Measurements from ENCODE around the gene MED15.
A peak's percentile ranks its signal among the peaks of the same experiment; 100 is the strongest.

MED15 gene

GRCh38 chr22:20583471-20583922, 76.1 kb downstream of the MED15 start:
- TF ChIP-seq, protein P1, sequence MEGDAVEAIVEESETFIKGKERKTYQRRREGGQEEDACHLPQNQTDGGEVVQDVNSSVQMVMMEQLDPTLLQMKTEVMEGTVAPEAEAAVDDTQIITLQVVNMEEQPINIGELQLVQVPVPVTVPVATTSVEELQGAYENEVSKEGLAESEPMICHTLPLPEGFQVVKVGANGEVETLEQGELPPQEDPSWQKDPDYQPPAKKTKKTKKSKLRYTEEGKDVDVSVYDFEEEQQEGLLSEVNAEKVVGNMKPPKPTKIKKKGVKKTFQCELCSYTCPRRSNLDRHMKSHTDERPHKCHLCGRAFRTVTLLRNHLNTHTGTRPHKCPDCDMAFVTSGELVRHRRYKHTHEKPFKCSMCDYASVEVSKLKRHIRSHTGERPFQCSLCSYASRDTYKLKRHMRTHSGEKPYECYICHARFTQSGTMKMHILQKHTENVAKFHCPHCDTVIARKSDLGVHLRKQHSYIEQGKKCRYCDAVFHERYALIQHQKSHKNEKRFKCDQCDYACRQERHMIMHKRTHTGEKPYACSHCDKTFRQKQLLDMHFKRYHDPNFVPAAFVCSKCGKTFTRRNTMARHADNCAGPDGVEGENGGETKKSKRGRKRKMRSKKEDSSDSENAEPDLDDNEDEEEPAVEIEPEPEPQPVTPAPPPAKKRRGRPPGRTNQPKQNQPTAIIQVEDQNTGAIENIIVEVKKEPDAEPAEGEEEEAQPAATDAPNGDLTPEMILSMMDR (IDR thresholded peaks at IDR 0.05): no peak
- no peak for DNase-seq (ENCODE audit: low spot score)
- H3K27ac ChIP-seq: no peak overlapping the region
- no peak overlapping the region for H3K4me3 ChIP-seq

GRCh38 chr22:20584029-20584871, 76.8 kb downstream of the MED15 start:
- TF ChIP-seq, protein P1 (IDR thresholded peaks at IDR 0.05): no peak
- no peak for DNase-seq (ENCODE audit: low spot score)
- Histone ChIP-seq H3K27ac (no peak overlapping the region), H3K4me3 (no peak overlapping the region)

DNA sequence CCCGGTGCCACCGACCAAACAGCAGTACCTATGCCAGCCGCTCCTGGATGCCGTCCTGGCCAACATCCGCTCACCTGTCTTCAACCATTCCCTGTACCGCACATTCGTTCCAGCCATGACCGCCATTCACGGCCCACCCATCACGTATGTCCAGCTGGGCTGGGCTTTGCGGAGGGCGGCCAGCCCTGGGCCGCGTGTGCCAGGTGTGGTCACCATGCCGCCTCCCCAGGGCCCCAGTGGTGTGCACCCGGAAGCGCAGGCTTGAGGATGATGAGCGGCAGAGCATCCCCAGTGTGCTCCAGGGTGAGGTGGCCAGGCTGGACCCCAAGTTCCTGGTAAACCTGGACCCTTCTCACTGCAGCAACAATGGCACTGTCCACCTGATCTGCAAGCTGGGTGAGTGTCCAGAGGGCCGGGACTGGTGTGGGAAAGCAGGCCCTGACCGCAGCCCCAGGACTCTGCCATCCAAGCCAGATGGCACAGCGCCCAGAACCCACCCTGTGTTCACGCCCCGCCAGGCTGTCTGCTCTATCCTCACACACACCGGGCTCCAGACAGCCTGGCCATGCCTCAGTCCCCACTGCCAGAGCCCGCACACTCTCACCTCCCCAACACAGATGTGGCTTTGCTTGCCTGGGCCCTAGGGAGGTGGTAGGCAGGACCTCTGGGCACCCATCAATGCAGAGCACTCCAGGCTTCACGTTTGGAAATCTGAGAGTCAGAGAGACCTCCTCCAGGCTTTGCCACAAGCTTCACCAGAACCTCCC, 77.6 kb downstream of the MED15 start:
- Histone ChIP-seq H3K4me3 (no peak overlapping the region), H3K27ac (peak overlapping the region in 1 of 2 donors; percentile 13)
- TF ChIP-seq, protein P1 (IDR thresholded peaks at IDR 0.05): no peak
- DNase-seq (ENCODE audit: low spot score): no peak

- no peak for DNase-seq (ENCODE audit: low spot score)
- no peak overlapping the region for H3K4me3 ChIP-seq
- H3K27ac ChIP-seq: no peak overlapping the region
- TF ChIP-seq, protein P1 (IDR thresholded peaks at IDR 0.05): no peak
These were observed 78.4 kb downstream of the MED15 start for GRCh38 chr22:20585639-20586402.

GRCh38 chr22:20586403-20586745, 79.0 kb downstream of the MED15 start:
- H3K27ac ChIP-seq: no peak overlapping the region
- TF ChIP-seq, protein P1 (IDR thresholded peaks at IDR 0.05): no peak
- H3K4me3 ChIP-seq: no peak overlapping the region
- DNase-seq (ENCODE audit: low spot score): no peak

DNA sequence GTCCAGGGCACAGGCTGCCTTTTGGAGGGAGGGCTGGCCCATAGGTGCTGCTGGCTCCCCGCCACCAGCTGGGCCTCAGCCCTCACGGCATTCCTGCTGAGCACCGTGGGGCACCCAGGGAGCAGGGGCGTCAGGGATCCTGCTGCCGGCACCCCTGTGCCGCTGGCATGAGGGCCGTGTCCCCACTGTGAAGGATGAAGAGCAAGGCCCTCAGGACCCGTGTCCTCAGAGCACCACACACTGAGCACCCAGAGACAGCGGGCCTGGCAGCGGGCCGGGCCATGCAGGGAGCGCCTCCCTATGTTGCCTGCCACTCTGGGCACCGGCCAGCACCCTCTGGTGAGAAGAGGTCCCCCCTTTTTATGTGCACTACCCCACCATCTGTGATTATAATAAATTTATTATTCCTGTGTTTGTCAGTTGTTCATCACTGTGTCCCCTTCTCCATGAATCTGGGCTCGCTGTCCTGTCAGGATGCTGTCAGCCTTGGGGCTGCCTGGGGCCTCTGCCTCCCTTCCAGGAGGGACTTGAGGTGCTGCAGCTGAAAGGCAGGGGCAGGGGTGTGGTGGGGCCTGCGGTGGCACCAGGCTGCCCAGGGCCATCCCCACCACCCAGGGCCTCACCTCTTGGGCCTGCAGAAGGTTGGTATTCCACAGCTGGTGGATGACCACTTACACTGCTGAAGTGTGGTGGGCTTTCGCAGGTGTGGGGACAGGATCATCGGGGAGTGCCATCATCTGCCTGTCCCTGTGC, 80.0 kb downstream of the MED15 start:
- TF ChIP-seq, protein P1 (IDR thresholded peaks at IDR 0.05): no peak
- Histone ChIP-seq H3K4me3 (no peak overlapping the region), H3K27ac (no peak overlapping the region)
- no peak for DNase-seq (ENCODE audit: low spot score)
